Gastroesophageal sphincter (tissue), 2 donors: ENCODE data around the gene CDH23.

Experiments used
- POLR2A ChIP-seq, 2 donors: fragments of 450-650 bp; IDR thresholded peaks; one replicate each; pipeline ENCODE4 v1.6.1; 2017; ENCODE audit warnings: antibody characterized with exemption in 2 of 2, mild to moderate bottlenecking in 2 of 2, moderate library complexity in 1 of 2
- POLR2AphosphoS5 ChIP-seq: sonication (generic); formaldehyde crosslinking; IDR thresholded peaks from one replicate; pipeline ENCODE4 v1.6.1; 2017; ENCODE audit warnings: antibody characterized with exemption

DNA sequence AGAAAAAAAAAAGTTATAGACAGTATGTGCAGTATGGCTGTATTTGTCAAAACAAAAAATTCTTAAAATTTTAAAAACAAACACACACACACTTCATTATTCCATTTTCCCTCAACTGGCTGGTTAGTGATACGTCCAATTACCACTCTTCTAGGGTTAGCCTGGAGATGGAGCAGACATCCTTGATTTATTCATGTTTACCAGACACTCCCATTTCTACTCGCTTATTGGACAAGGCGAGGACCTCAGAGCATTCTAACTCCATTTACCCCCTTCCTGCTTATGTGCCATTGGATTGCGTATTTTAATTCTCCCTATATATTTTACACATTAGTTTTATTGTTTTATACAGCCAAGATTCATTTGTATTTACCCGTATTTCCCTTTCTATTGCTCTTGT is 8.5 kb upstream of the CDH23 start:
- TF ChIP-seq POLR2A (IDR thresholded peaks at IDR 0.05) (no peak), POLR2AphosphoS5 (no peak)
